Stimulated activated naive CD8-positive, alpha-beta T cell treated with anti-CD3 and anti-CD28 coated beads, Interleukin-15, Interleukin-2, amounts not matched to agents 100 U/mL and 50 U/mL, for 24 hours (primary cell): ENCODE data around the gene NDUFA7.
A peak's percentile ranks its signal among the peaks of the same experiment; 100 is the strongest.
"Not testable (repeated sequence)": the region's sequence is repeated elsewhere in the genome, so short reads cannot be mapped to it uniquely, and the experiment has no call there.

Experiments
- ATAC-seq: fragments of 150-1000 bp; cut with Tn5 transposase; one replicate; pipeline ENCODE4 v1.10.0; 2021
- DNase-seq: peaks from one replicate; pipeline ENCODE4 v3.0.0; 2021

Gene NDUFA7

DNA sequence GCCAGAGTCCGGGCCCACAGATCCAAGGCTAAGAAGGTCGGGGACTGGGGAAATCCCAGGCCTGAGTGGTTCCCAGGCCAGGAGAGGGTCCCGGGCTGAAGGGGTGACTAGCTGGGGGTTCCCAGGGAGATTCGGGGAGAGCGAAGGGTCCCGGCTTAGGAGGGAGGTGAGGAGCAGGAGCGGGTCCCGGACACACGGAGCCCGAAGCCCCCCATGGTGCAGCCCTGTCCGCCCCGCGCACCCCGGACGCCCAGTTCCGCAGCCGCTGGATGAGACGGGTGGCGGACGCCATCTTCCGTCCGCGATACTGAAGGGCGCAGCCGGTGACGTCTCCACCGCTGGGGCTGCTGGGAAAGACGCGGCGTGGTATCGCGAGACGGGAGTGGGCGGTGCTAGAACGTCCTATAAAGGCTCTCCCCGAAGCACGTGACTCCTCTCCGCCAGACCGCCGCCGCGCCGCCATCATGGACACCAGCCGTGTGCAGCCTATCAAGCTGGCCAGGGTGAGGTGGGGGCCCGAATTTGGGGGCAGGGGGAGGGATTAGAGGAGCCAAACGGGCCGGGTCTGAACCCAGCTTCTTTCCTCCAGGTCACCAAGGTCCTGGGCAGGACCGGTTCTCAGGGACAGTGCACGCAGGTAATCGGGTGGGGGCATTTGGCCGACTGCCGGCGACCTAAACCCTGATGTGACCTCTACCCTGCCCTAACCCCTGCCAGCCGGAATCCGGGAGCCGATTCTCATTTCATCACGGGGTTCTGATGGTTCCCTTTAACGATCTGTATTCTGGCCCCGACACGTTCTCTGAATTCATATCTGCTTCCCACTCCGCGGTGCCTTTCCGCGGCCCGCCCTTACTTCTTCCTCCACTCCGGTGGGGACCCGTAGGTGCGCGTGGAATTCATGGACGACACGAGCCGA is at the start of gene NDUFA7, which contains the start of gene RPS28:
Gene NDUFA7 (minus strand): TSS at position 309 of the 919 bp plus-strand sequence. CDS start 17 bp downstream, at position 292.
Gene RPS28 (plus strand): TSS at position 430 of the 919 bp plus-strand sequence. CDS start 35 bp downstream, at position 465.
- ATAC-seq (peak; percentile 91), DNase-seq (peak; percentile 96)

DNA sequence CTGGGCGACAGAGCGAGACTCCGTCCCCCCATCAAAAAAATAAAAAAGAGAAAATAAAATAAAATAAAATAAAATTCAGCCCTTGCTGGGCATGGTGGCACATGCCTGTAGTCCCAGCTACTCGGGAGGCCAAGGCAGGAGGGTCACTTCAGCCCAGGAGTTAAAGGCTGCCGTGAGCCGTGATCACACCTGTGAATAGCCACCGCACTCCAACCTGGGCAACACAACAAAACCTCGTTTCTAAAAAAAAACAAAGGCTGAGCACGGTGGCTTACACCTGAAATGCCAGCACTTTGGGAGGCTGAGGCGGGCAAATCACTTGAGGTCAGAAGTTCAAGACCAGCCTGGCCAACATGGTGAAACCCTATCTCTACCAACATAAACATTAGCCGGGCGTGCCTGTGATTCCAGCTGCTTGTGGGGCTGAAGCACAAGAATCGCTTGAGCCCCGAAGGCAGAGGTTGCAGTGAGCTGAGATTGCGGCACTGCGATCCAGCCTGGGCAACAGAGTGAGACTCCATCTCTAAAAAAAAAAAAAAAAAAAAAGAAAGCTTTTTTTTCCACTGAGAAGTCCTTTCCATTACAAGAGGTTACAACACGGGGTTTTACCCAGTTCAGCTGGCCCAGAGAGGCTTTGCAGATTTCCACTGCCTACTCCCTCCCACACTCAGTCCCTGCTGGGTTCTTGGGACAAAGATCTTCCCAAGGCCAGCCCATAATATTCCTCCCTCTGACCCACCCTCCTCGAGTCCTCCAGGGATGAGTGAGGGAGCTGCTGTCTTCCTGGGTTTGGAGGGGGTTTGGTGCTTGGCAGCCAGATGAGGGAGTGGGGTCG is 49.2 kb upstream of the NDUFA7 start:
- DNase-seq: no peak
- no peak for ATAC-seq

DNA sequence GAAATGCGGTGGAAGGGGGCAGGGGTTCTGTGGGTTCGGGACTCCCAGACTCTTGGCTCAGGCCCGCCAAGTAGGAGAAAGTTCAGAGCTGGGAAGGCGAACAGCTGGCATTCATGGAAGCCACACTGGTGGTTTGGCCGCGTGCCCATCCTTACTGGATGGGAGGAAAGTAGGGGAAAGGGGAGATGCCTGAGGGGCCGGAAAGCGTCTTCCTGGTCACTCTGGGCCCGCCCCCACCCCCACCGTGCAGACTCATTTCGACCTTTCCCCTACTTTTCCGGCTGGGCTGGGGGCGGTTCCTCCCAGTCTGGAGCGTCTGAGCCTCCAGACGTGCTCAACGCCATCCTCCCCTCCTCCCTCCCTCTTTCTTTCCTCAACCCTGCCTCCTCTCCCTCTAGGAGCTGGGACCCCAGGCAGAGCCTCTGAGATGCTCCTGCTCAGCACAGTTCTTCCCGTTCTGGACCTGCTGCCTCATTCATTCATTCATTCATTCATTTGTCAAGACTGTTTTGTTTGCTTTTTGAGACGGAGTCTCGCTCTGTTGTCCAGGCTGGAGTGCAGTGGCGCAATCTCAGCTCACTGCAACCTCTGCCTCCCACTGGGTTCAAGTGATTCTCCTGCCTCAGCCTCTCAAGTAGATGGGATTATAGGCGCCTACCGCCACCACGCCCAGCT is 46.3 kb upstream of the NDUFA7 start:
- no peak for DNase-seq
- ATAC-seq: no peak

DNA sequence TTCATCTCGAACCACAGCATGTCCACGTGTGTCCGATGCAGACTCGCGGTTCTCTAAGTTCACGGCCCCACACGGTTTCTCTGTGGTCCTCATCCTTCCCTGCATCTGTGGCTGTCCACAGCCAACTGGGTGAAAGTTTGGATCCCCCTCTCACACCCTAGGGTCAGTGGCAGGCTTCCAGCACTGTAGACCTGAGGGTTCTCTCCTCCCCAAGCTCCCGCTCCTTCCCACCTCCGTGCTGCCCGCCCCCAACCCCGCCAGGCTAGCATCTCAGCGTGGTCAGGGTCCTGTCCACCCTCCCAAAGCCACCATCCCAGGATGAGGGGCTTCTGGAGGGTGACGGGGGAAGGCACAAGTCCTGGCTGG is 45.8 kb upstream of the NDUFA7 start:
- ATAC-seq (no peak), DNase-seq (no peak)

DNA sequence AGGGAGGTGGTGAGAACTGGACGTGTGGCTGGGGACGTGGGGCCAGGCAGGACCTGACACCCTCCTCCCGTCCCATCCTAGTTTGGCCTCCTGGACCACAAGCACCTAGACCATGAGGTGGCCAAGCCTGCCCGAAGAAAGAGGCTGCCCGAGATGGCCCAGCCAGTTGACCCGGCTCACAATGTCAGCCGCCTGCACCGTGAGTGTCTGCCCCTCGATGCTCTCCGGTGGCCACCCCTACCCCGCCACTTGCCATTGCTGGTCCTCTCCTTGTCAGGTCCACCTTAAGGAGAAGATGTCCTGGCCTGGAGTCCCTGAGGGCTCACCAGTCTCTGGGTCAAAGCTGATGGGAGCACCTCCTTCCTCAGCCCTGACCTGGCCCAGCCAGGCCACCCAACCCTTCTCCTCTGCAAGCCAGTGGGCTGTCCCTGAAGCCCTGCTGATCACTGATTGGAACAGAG is 45.0 kb upstream of the NDUFA7 start:
- no peak for DNase-seq
- ATAC-seq: no peak

DNA sequence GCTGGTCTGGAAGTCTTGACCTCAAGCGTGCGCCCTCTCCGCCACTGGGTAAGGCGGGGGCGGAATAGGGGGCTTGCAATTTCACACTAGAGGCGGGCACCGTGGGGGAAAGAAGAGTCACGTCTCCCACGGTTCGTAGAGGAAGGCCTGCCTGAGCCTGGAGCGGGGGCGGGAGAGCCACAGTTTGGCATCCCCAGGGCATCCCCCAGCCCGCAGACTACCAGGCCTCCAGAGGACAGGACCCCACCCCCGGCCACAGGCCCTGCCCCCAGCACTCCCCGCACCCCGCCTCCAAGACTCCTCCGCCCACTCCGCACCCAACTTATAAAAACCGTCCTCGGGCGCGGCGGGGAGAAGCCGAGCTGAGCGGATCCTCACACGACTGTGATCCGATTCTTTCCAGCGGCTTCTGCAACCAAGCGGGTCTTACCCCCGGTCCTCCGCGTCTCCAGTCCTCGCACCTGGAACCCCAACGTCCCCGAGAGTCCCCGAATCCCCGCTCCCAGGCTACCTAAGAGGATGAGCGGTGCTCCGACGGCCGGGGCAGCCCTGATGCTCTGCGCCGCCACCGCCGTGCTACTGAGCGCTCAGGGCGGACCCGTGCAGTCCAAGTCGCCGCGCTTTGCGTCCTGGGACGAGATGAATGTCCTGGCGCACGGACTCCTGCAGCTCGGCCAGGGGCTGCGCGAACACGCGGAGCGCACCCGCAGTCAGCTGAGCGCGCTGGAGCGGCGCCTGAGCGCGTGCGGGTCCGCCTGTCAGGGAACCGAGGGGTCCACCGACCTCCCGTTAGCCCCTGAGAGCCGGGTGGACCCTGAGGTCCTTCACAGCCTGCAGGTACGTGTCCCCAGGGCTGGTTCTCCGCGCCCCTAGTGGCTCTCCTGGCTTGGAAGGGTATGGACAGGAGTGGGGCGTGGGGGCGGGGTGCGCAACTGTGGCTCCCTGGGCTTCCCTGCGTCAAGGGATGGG is 42.9 kb upstream of the NDUFA7 start, which contains the start of gene ANGPTL4:
Gene ANGPTL4 (plus strand): TSS at position 353 of the 969 bp plus-strand sequence. CDS start 167 bp downstream, at position 520.
- DNase-seq (peak; percentile 81), ATAC-seq (peak; percentile 80)

DNA sequence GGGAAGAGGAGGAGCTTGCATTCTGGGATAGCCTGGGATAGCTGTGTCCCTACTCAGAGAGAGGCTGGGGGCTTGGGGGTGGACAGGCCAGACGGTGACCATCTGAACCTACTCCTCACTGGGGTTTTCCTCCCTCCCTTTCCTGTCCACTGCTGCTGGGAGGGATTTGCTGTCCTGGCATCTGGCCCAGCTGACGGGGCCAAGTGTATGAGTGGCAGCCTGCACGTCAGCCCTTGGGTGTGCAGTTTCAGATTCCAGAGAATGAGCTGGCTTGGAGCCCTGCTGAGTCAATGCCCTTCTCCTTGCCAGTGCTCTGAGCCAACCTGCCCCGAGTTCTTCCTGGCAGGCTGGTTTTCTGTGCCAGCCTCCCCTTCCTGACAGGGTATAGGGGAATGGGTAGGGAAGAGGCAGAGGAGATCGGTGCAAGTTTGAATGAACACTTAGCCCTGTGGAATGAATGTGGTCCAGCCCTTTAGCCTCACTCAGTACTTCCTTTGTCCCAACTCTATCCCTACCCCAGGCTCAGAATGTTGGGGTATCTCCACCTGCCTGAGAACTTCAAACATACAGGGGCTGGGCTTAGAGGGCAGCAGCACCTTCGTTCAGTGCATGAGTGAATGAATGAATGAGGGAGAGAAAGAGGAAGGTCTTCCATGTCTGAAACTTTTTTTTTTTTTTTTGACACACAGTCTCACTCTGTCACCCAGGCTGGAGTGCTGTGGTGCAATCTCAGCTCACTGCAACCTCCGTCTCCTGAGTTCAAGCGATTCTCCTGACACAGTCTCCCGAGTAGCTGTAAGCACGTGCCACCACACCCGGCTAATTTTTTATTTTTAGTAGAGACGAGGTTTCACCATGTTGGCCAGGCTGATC is 41.0 kb upstream of the NDUFA7 start:
- ATAC-seq: peak; percentile 53
- peak; percentile 59 for DNase-seq

DNA sequence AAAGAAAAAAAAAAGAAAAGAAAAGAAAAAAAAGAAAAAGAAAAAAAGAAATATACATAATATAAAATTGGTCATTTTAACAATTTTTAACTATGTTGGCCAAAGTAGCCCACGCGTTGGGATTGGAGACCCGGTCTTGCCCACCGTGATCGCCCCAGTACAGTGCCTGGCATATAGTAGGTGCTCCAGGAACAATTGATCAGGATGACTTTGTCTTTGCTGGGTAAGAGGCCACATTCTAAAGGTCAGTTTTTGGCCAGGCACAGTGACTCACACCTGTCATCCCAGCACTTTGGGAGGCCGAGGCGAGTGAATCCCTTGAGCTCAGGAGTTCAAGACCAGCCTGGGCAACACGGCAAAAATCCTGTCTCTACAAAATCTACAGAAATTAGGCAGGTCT is 39.0 kb upstream of the NDUFA7 start:
- no peak for ATAC-seq
- DNase-seq: no peak

DNA sequence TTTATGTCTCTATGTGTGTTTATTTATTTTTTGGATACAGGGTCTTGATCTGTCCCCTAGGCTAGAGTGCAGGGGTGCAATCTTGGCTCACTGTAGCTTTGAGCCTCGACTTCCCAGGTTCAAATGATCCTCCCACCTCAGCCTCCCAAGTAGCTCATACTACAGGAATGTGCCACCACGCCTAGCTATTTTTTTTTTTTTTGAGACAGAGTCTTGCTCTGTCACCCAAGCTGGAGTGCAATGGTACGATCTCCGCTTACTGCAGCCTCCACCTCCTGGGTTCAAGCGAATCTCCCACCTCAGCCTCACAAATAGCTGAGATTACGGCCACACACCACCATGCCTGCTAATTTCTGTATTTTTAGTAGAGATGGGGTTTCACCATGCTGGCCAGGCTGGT is 37.8 kb upstream of the NDUFA7 start:
- ATAC-seq (no peak), DNase-seq (no peak)

DNA sequence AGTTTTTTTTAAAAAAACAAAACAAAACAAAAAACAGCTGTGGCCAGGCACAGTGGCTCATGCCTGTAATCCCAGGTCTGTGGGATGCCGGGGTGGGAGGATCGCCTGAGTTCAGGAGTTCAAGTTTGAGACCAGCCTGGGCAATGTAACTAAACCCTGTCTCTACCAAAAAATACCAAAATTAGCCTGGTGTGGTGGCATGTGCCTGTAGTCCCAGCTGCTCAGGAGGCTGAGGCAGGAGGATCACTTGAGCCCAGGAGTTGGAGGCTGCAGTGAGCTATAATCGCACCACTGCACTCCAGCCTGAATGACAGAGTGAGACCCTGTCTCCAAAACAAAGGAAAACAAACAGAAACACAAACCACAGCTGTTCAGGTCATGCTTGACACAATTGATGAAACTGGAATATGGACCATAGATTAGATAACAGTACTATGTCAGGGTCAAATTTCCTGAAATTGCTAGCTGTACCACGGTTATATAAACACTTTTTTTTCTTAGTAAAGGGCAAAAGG is 35.9 kb upstream of the NDUFA7 start:
- ATAC-seq (no peak), DNase-seq (no peak)

DNA sequence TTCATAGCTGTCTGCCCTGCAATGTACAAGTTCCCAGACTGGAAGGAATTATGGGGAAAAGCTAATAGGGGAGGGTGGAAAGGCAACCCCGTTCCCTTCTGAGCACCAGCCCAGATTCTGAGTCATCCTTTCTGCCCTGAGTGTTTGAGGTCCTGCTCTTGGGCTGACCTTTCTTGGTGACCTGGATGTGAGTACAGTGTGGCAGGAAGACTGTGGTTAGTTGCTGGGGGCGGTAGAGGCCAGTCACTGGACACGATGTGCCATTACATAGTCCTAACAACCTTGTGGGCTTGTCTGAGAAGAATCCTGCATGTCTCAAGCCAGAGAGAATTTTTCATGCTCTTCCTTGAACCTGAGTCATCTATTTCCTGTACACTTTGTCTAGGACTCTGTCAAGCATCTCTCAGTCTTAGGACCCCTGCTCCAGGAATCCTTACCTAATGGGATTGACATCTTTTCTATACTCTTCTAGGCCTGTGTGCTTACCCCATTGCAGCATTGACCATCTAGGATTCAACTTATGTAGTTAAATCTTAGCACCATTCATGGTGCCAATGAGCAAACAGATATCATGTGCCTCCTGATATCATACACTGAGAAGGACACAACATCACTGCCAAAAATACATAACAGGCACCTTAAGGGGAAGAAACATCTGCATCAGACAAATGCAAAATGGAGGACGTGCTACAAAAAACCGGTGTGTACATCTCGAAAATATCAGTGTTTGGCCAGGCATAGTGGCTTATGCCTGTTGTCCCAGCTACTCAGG is 34.6 kb upstream of the NDUFA7 start:
- DNase-seq: no peak
- peak; percentile 69 for ATAC-seq

DNA sequence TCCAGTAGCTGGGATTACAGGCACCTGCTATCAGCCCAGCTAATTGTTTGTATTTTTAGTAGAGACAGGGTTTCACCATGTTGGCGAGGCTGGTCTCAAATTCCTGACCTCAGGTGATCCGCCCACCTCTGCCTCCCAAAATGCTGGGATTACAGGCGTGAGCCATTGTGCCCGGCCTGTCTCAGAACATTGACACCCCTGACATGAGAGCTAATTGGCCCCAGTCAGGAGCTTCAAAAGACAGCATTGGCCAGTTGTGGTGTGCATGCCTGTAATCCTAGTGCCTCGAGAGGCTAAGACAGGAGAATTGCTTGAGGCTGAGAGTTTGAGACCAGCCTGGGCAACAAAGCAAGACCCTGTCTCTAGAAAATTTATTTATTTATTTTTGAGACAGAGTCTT is 31.7 kb upstream of the NDUFA7 start:
- DNase-seq, ATAC-seq: not testable (repeated sequence)

DNA sequence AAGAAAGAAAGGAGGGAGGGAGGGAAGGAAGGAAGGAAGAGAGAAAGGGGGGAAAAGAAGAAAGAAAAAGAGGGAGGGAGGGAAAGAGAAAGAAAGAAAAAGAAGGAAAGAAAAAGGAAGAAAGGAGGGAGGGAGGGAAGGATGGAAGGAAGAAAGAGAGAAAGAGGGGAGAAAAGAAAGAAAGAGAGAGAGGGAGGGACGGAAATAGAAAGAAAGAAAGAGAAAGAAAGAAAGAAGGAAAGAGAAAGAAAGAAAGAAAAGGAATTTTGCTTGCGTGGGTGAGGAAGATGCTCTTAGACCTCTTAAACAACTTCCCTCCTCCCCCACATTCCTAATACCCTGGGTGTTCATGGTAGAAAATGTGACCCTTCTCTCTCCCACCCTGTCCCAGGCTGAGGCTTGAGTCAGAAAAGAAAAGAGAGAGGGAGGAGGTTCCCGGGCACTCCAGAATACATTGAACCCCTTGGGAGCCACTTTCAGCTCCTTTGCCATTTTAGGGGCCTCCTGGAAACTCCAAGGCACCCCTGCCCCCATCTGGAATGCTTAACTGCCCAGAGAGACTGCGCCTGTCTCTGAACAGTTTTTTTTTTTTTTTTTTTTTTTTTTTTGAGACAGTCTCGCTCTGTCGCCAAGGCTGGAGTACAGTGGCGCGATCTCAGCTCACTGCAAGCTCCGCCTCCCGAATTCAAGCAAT is 31.1 kb upstream of the NDUFA7 start:
- ATAC-seq: no peak

DNA sequence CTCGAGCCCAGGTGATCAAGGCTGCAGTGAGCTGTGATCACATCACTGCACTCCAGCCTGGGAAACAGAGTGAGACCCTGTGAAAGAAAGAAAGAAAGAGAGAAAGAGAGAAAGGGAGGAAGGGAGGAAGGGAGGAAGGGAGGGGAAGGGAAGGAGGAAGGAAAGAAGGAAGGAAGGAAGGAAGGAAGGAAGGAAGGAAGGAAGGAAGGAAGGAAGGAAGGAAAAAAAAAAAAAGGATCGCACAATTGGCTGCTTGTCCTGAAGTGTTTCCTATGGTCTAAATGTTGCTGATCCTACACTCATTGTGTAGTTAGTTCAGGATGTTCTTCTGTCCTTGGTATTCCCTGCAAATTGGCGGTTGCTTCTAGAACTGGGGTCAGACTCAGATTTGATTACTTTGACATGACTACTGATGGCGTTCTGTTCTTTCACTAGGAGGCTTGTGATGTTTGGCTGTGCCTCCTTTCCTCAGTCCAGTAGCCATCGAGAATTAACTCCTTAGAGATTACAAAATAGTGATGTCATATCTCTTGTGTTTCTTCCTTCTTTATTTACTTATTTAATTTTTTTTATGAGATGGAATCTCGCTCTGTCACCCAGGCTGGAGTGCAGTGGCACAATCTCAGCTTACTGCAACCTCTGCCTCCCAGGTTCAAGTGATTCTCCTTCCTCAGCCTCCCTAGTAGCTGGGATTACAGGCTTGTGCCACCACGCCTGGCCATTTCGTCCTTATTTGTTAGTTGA is 28.6 kb upstream of the NDUFA7 start:
- DNase-seq, ATAC-seq: not testable (repeated sequence)

More for the DNA sequence above, 31.1 kb upstream of the NDUFA7 start:
- no peak for DNase-seq

DNA sequence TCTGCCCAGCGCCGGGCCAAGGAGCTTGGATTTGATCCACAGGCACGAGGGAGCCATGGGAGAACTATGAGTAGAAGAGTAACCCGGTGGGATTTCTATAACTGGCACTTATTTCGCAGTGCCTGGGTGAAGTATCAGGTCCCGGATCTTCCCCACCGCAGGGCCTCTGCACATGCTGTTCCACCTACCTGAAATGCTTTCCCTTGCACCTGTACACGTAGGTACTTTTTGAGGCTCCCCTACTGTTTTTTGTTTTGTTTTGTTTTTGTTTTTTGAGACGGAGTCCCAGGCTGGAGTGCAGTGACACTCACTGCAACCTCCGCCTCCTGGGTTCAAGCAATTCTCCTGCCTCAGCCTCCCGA is 22.3 kb upstream of the NDUFA7 start:
- peak; percentile 8 for ATAC-seq
- DNase-seq: no peak

DNA sequence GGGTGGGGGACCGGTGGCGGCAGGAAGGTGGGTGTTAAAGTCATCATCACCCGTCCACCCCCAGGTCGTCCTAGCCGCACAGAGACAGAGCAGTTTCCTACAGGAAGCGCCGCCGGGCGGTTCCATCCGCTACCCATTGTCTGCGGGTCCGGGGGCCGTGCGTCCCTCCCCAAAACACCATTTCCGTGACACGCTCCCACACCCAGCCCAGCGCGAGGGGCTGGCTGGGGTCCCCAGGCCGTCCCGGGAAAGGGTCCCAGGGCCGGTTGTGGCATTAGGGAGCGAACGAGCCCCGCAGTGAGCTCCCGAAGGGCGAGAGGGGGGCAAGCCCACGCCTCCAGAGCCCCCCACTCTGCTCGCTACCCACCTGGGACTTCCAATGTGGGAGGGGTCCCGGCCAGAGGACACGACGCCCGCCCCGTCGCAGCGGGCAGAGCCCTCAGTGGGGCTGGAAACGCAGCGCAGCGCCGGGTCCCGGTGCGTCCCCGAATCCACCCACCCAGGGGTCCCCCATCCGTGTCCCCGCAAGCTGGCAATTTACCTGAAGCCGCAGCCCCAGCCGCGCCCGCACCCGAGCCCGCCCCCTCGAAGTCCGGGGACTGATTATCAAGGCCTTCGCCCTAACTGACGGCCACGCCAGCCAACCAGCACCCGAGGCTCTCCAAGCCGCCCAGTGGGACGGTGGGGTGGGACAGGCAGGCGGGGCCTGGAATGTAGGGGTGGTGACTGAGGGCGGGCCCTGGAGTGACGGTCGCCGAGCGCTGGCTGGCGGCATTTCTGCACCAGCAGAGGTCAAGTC is 21.7 kb upstream of the NDUFA7 start, which contains the start of gene KANK3:
Gene KANK3 (minus strand): TSS at position 579 of the 799 bp plus-strand sequence. CDS start 5,434 bp downstream, outside the sequence.
- peak; percentile 97 for DNase-seq
- ATAC-seq: peak; percentile 100

DNA sequence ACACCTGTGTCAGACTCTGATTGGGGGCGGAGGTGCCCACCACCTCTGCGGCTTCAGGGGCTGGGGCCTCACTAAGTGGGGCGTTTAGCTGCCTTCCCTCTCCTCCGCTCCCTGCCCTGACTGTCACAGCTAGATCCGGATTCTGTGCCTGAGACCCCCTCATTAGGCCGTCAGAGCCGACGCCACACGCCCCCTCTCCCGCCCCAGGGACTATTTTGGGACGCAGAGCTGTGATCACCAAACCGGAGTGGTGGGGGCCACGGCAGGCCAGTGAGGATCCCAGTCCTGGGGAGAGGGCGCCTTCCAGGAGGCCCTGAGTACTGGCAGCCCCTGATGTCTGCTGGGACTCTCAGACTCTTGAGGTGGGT is 21.1 kb upstream of the NDUFA7 start:
- ATAC-seq: no peak

More for the DNA sequence above, 21.1 kb upstream of the NDUFA7 start:
- no peak for DNase-seq
